Neuronal stem cell (in vitro differentiated cells): ENCODE results near the gene E4F1.

ENCODE experiments used
- DNase-seq: peaks from one replicate; pipeline ENCODE4 v3.0.0-alpha.2; 2013; ENCODE audit warnings: low spot score
- H2AFZ ChIP-seq: one replicate; pipeline ENCODE4 v1.6.1; 2013; ENCODE audit warnings: mild to moderate bottlenecking, low read length, inconsistent platforms
- H2AK5ac ChIP-seq: 2 replicates; pipeline ENCODE4 v1.6.1; 2013; ENCODE audit warnings: low read depth, mild to moderate bottlenecking, inconsistent platforms, low read length, moderate library complexity, mixed read lengths
- H2BK120ac ChIP-seq: 2 replicates; pipeline ENCODE4 v1.6.1; 2013; ENCODE audit warnings: low read depth, mild to moderate bottlenecking, inconsistent platforms, low read length, moderate library complexity, mixed read lengths
- H2BK12ac ChIP-seq: one replicate; pipeline ENCODE4 v1.6.1; 2013; ENCODE audit warnings: low read length, inconsistent platforms
- H2BK15ac ChIP-seq: 2 replicates; pipeline ENCODE4 v1.6.1; 2013; ENCODE audit warnings: mild to moderate bottlenecking, low read length, inconsistent platforms, mixed read lengths
- H2BK5ac ChIP-seq: one replicate; pipeline ENCODE4 v1.6.1; 2013; ENCODE audit warnings: inconsistent platforms, mild to moderate bottlenecking, low read length, moderate library complexity
- H3K14ac ChIP-seq: one replicate; pipeline ENCODE4 v1.6.1; 2013; ENCODE audit warnings: low read length, inconsistent platforms
- H3K18ac ChIP-seq: 2 replicates; pipeline ENCODE4 v1.6.1; 2013; ENCODE audit warnings: low read length, inconsistent platforms
- H3K23ac ChIP-seq: 2 replicates; pipeline ENCODE4 v1.6.1; 2013; ENCODE audit warnings: low read depth, mild to moderate bottlenecking, mixed read lengths, low read length, inconsistent platforms; ENCODE audit not compliant: poor library complexity
- H3K27ac ChIP-seq: replicated peaks from 3 replicates; pipeline ENCODE4 v1.5.1; 2013; ENCODE audit warnings: low read length, inconsistent platforms
- H3K27me3 ChIP-seq, 3 experiments: 2 replicates each; pipeline ENCODE4 v1.6.1; 2013; ENCODE audit warnings: low read length in 3 of 3, mild to moderate bottlenecking in 2 of 3, inconsistent platforms in 1 of 3, low read depth in 1 of 3, mixed read lengths in 1 of 3, moderate library complexity in 1 of 3; ENCODE audit not compliant: control insufficient read depth in 3 of 3, insufficient read depth in 3 of 3
- H3K36me3 ChIP-seq, 2 donors: replicated peaks in 1 of 2; 2 replicates each; pipeline ENCODE4 v1.6.1; 2013; ENCODE audit warnings: low read length in 2 of 2; ENCODE audit not compliant: control insufficient read depth in 2 of 2, insufficient read depth in 2 of 2
- H3K4ac ChIP-seq: 2 replicates; pipeline ENCODE4 v1.6.1; 2013; ENCODE audit warnings: inconsistent platforms, mild to moderate bottlenecking, low read length, moderate library complexity
- H3K4me1 ChIP-seq, 2 donors: 1 replicate in 1 of 2; 2 replicates in 1 of 2; pipeline ENCODE4 v1.6.1; 2013; ENCODE audit warnings: low read length in 2 of 2, low read depth in 1 of 2; ENCODE audit not compliant: control insufficient read depth in 2 of 2, insufficient read depth in 1 of 2
- H3K4me2 ChIP-seq: one replicate; pipeline ENCODE4 v1.6.1; 2013; ENCODE audit warnings: mild to moderate bottlenecking, low read length, inconsistent platforms; ENCODE audit not compliant: insufficient read depth, poor library complexity, severe bottlenecking
- H3K4me3 ChIP-seq, 2 donors: 2 replicates each; pipeline ENCODE4 v1.5.1; 2013; ENCODE audit warnings: low read length in 2 of 2, mild to moderate bottlenecking in 2 of 2, inconsistent platforms in 1 of 2, moderate library complexity in 1 of 2
- H3K79me1 ChIP-seq: one replicate; pipeline ENCODE4 v1.6.1; 2013; ENCODE audit warnings: low read depth, mild to moderate bottlenecking, inconsistent platforms, low read length, moderate library complexity
- H3K9ac ChIP-seq: one replicate; pipeline ENCODE4 v1.6.1; 2013; ENCODE audit warnings: mild to moderate bottlenecking, low read depth, low read length, inconsistent platforms; ENCODE audit not compliant: poor library complexity
- H3K9me3 ChIP-seq, 2 donors: replicated peaks in 1 of 2; 2 replicates each; pipeline versions ENCODE3 to v1.6.1; 2013; ENCODE audit warnings: low read length in 2 of 2, mild to moderate bottlenecking in 2 of 2, inconsistent platforms in 1 of 2, low read depth in 1 of 2, mixed read lengths in 1 of 2, moderate library complexity in 1 of 2; ENCODE audit not compliant: control insufficient read depth in 2 of 2, insufficient read depth in 1 of 2
- H4K8ac ChIP-seq: one replicate; pipeline ENCODE4 v1.6.1; 2013; ENCODE audit warnings: low read depth, mild to moderate bottlenecking, inconsistent platforms, low read length, moderate library complexity
- H4K91ac ChIP-seq: one replicate; pipeline ENCODE4 v1.6.1; 2013; ENCODE audit warnings: low read length, low read depth, mild to moderate bottlenecking, inconsistent platforms; ENCODE audit not compliant: poor library complexity
- WGBS, 2 donors: extraction: QIAGEN DNeasy Blood & Tissue Kit; methylation state at CpG; one replicate each; pipeline ENCODE4 v1.1.7; 2013; ENCODE audit warnings: missing lambda C conversion rate in 2 of 2, mixed read lengths in 1 of 2; ENCODE audit not compliant: insufficient read length in 2 of 2, insufficient replicate concordance in 1 of 2; ENCODE audit errors: extremely low coverage in 2 of 2; 5-methylcytosine and 5-hydroxymethylcytosine counted together

The E4F1 gene

GRCh38 chr16:2244301-2244700 lies 20.9 kb downstream of the E4F1 start:
- H3K27me3 ChIP-seq = no peaks in the 10 kb centered on the region
- H2BK5ac ChIP-seq = no peak overlapping the region
- no peak overlapping the region for H2AFZ ChIP-seq
- no peak overlapping the region for H3K4ac ChIP-seq
- H2BK12ac ChIP-seq = no peak overlapping the region
- no peak overlapping the region for H3K4me3 ChIP-seq
- no CpG with 5 or more reads among the region's 17 CpGs for WGBS, 2 donors
- no peak overlapping the region for H3K23ac ChIP-seq
- no peaks in the 10 kb centered on the region for H3K4me1 ChIP-seq
- DNase-seq = no peak
- H3K4me2 ChIP-seq = no peak overlapping the region
- no peak overlapping the region for H2BK120ac ChIP-seq
- H3K18ac ChIP-seq = no peak overlapping the region
- no peak overlapping the region for H2BK15ac ChIP-seq
- peaks cover 47 to 84% of the 10 kb centered on the region in 2 donors for H3K36me3 ChIP-seq
- no peak overlapping the region for H3K9ac ChIP-seq
- no peak overlapping the region for H3K14ac ChIP-seq
- no peak overlapping the region for H4K91ac ChIP-seq
- no peak overlapping the region for H3K27ac ChIP-seq
- H4K8ac ChIP-seq = no peak overlapping the region
- no peaks in the 10 kb centered on the region for H3K9me3 ChIP-seq
- H3K79me1 ChIP-seq = peaks cover 4% of the 10 kb centered on the region
- no peak overlapping the region for H2AK5ac ChIP-seq

GRCh38 chr16:2244926-2245795 lies 21.8 kb downstream of the E4F1 start:
- Histone ChIP-seq H2AFZ (no peak overlapping the region), H2BK12ac (no peak overlapping the region), H2AK5ac (no peak overlapping the region), H3K36me3 (peaks cover 45 to 83% of the 10 kb centered on the region in 2 donors), H3K4me2 (no peak overlapping the region), H3K23ac (no peak overlapping the region), H3K27ac (no peak overlapping the region), H4K8ac (no peak overlapping the region), H3K9me3 (no peaks in the 10 kb centered on the region), H2BK120ac (no peak overlapping the region), H3K79me1 (peaks cover 4% of the 10 kb centered on the region), H2BK5ac (no peak overlapping the region), H3K18ac (no peak overlapping the region), H3K4ac (no peak overlapping the region), H3K14ac (no peak overlapping the region), H3K27me3 (no peaks in the 10 kb centered on the region), H2BK15ac (no peak overlapping the region), H3K4me1 (peaks cover 0 to under 1% of the 10 kb centered on the region in 2 donors), H3K4me3 (no peak overlapping the region), H4K91ac (no peak overlapping the region), H3K9ac (no peak overlapping the region)
- DNase-seq = no peak
- no CpG with 5 or more reads among the region's 30 CpGs for WGBS, 2 donors

DNA sequence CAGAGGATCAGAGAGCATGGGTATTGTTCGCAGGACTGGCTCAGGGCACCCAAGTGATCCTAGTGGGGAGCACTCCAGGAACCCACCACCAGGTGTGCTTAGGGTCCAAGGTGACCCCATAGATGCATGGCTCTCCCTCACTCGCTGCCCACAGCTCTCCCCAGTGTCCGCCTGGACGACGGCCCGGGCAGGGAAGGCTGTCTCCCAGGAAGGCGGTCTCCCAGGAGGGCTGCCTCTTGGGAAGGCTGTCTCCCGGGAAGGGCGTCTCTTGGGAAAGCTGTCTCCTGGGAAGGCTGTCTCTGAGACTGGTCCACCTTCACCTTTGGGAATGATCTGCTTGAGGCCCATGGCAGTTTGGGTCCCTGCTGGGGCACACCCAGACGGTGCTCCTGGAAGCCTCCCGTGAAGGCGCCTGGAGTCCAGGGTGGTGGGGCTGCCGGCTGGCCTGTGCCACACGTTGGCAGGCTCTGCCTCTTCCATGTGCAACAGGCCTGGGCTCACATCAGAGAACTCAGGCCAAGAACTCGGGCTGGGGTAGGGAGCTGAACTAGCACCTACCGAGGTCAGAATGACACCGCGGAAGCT lies 23.0 kb downstream of the E4F1 start:
- H3K27me3 ChIP-seq = no peaks in the 10 kb centered on the region
- no peak overlapping the region for H3K23ac ChIP-seq
- H2AK5ac ChIP-seq = no peak overlapping the region
- H3K4me2 ChIP-seq = no peak overlapping the region
- no peak overlapping the region for H3K14ac ChIP-seq
- no peak overlapping the region for H2BK15ac ChIP-seq
- no peak overlapping the region for H3K4me3 ChIP-seq
- H2AFZ ChIP-seq = no peak overlapping the region
- no peak overlapping the region for H3K18ac ChIP-seq
- peaks cover 6% of the 10 kb centered on the region for H3K79me1 ChIP-seq
- H2BK12ac ChIP-seq = no peak overlapping the region
- peaks cover 4% of the 10 kb centered on the region in 2 donors for H3K4me1 ChIP-seq
- no peaks in the 10 kb centered on the region for H3K9me3 ChIP-seq
- H3K27ac ChIP-seq = no peak overlapping the region
- DNase-seq = no peak
- H3K9ac ChIP-seq = no peak overlapping the region
- peak overlapping the region; percentile 3 for H4K91ac ChIP-seq
- WGBS, 2 donors = no CpG with 5 or more reads among the region's 18 CpGs
- H2BK120ac ChIP-seq = no peak overlapping the region
- peaks cover 45 to 75% of the 10 kb centered on the region in 2 donors for H3K36me3 ChIP-seq
- H2BK5ac ChIP-seq = no peak overlapping the region
- no peak overlapping the region for H3K4ac ChIP-seq
- no peak overlapping the region for H4K8ac ChIP-seq

DNA sequence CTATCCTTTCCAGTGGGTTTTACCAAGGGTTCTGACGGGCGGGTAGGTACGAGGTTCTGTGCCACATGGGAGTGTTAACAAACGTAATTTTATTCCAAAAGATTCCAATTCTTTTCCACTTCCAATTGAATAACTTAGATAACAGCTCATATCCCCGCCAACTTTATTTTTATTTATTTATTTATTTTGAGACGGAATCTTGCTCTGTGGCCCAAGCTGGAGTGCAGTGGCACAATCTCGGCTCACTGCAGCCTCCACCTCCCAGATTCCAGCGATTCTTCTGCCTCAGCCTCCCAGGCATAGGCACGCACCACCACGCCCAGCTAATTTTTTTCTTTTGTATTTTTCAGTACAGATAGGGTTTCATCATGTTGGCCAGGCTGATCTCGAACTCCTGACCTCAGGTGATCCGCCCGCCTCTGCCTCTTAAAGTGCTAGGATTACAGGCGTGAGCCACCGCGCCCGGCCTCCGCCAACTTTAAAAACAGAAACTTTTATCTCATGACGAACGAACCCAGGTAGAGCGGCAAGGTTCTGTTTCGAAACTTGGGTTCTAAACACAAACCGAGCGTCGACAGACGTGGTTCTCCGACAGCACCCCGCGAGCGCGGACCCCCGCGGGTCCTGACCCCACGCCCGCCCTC lies 27.4 kb downstream of the E4F1 start:
- Histone ChIP-seq H3K4me3 (peak overlapping the region; percentile 74 to 89), H2BK5ac (peak overlapping the region; percentile 95), H3K18ac (peak overlapping the region; percentile 93), H3K4me2 (peak overlapping the region; percentile 66), H3K9ac (peak overlapping the region; percentile 81), H2BK15ac (peak overlapping the region; percentile 37), H4K8ac (no peak overlapping the region), H3K36me3 (peaks cover 34 to 75% of the 10 kb centered on the region in 2 donors), H2AK5ac (peak overlapping the region; percentile 60), H3K14ac (no peak overlapping the region), H2BK12ac (no peak overlapping the region), H3K27me3 (no peaks in the 10 kb centered on the region), H2BK120ac (no peak overlapping the region), H2AFZ (peak overlapping the region; percentile 93), H4K91ac (no peak overlapping the region), H3K23ac (peak overlapping the region; percentile 94), H3K27ac (peak overlapping the region; percentile 83), H3K79me1 (peaks cover 6% of the 10 kb centered on the region), H3K4ac (no peak overlapping the region), H3K9me3 (no peaks in the 10 kb centered on the region), H3K4me1 (peaks cover 9 to 11% of the 10 kb centered on the region in 2 donors)
- WGBS, 2 donors = no CpG with 5 or more reads among the region's 35 CpGs
- DNase-seq = peak; percentile 24
